Esophagus squamous epithelium (tissue), 4 donors: Measurements from ENCODE around the gene PPID.

Experiments
- POLR2A ChIP-seq, 4 donors: fragments of 450-650 bp; IDR thresholded peaks; one replicate each; pipeline ENCODE4 v1.6.1; 2017; ENCODE audit warnings: antibody characterized with exemption in 4 of 4, mild to moderate bottlenecking in 4 of 4, moderate library complexity in 3 of 4
- TF ChIP-seq, protein P1 (sequence below), 6 experiments: fragments of 450-650 bp in 4 of 6; fragments of 200-600 bp in 2 of 6; sonication (generic) in 2 of 6; IDR thresholded peaks; one replicate each; pipeline ENCODE4 v1.5.1; 2016 to 2019; ENCODE audit warnings: antibody characterized with exemption in 6 of 6, mild to moderate bottlenecking in 4 of 6, moderate library complexity in 4 of 6

GRCh38 chr4:158666892-158667291 is 56.3 kb downstream of the PPID start:
- TF ChIP-seq, protein P1, sequence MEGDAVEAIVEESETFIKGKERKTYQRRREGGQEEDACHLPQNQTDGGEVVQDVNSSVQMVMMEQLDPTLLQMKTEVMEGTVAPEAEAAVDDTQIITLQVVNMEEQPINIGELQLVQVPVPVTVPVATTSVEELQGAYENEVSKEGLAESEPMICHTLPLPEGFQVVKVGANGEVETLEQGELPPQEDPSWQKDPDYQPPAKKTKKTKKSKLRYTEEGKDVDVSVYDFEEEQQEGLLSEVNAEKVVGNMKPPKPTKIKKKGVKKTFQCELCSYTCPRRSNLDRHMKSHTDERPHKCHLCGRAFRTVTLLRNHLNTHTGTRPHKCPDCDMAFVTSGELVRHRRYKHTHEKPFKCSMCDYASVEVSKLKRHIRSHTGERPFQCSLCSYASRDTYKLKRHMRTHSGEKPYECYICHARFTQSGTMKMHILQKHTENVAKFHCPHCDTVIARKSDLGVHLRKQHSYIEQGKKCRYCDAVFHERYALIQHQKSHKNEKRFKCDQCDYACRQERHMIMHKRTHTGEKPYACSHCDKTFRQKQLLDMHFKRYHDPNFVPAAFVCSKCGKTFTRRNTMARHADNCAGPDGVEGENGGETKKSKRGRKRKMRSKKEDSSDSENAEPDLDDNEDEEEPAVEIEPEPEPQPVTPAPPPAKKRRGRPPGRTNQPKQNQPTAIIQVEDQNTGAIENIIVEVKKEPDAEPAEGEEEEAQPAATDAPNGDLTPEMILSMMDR (IDR thresholded peaks at IDR 0.05), result no peak
- no peak for TF ChIP-seq POLR2A (IDR thresholded peaks at IDR 0.05)
